Keratinocyte (primary cell): Measurements from ENCODE around the gene HOXD4. TPM values are rescaled to one million over a fixed set of nuclear protein-coding genes. Genes with fewer than 3 reads are reported as not detected.

Experiments used
- DNase-seq: peaks from one replicate; pipeline ENCODE4 v3.0.0-alpha.2; 2011; ENCODE audit warnings: low read depth, missing footprints, low spot score
- FAIRE-seq: peaks from 2 replicates; lab custom pipeline; 2011; peaks lifted over from hg19 to GRCh38; lab: Jason Lieb, UNC
- H2AFZ ChIP-seq: 2 replicates; pipeline ENCODE4 v1.6.0; 2012; ENCODE audit warnings: low read length, control low read depth, inconsistent platforms; ENCODE audit not compliant: control insufficient read depth
- H3K27ac ChIP-seq: 2 replicates; pipeline ENCODE4 v1.5.1; 2011; ENCODE audit warnings: low read length; ENCODE audit not compliant: control insufficient read depth, insufficient read depth
- H3K27me3 ChIP-seq: 3 replicates; pipeline ENCODE4 v1.6.0; 2011; ENCODE audit warnings: low read length; ENCODE audit not compliant: control insufficient read depth, insufficient read depth; ENCODE audit errors: extremely low read depth
- H3K36me3 ChIP-seq, 2 experiments: 2 replicates in 1 of 2; 3 replicates in 1 of 2; pipeline ENCODE4 v1.5.1; 2011; ENCODE audit warnings: low read length in 2 of 2, mild to moderate bottlenecking in 1 of 2; ENCODE audit not compliant: control insufficient read depth in 2 of 2, insufficient read depth in 2 of 2; ENCODE audit errors: extremely low read depth in 1 of 2
- H3K4me1 ChIP-seq: 3 replicates; pipeline ENCODE4 v1.5.1; 2011; ENCODE audit warnings: low read length; ENCODE audit not compliant: control insufficient read depth, insufficient read depth; ENCODE audit errors: extremely low read depth
- H3K4me2 ChIP-seq: 3 replicates; pipeline ENCODE4 v1.6.0; 2011; ENCODE audit warnings: low read depth, low read length; ENCODE audit not compliant: control insufficient read depth, insufficient read depth; ENCODE audit errors: extremely low read depth
- H3K4me3 ChIP-seq, 3 experiments: fragments of 200-600 bp in 1 of 3; sonication (generic) in 1 of 3; 2 replicates in 2 of 3; 3 replicates in 1 of 3; pipeline ENCODE4 v1.5.1; 2011 to 2016; ENCODE audit warnings: low read length in 3 of 3, mild to moderate bottlenecking in 3 of 3, control low read depth in 2 of 3, inconsistent platforms in 1 of 3, low read depth in 1 of 3, mixed read lengths in 1 of 3, mixed run types in 1 of 3, moderate library complexity in 1 of 3; ENCODE audit not compliant: control insufficient read depth in 2 of 3, insufficient read depth in 2 of 3; ENCODE audit errors: extremely low read depth in 1 of 3
- H3K79me2 ChIP-seq: 2 replicates; pipeline ENCODE4 v1.6.0; 2012; ENCODE audit warnings: low read length; ENCODE audit not compliant: control insufficient read depth, insufficient read depth
- H3K9ac ChIP-seq: 3 replicates; pipeline ENCODE4 v1.6.0; 2011; ENCODE audit warnings: low read length; ENCODE audit not compliant: control insufficient read depth, insufficient read depth; ENCODE audit errors: extremely low read depth
- H3K9me1 ChIP-seq: 3 replicates; pipeline ENCODE4 v1.6.0; 2011; ENCODE audit warnings: low read length; ENCODE audit not compliant: control insufficient read depth, insufficient read depth; ENCODE audit errors: extremely low read depth
- H3K9me3 ChIP-seq: 2 replicates; pipeline ENCODE4 v1.5.1; 2012; ENCODE audit warnings: low read depth, low read length; ENCODE audit not compliant: control insufficient read depth
- H4K20me1 ChIP-seq: 3 replicates; pipeline ENCODE4 v1.6.0; 2011; ENCODE audit warnings: low read length; ENCODE audit not compliant: control insufficient read depth, insufficient read depth; ENCODE audit errors: extremely low read depth
- CTCF ChIP-seq, 3 experiments: IDR thresholded peaks in 1 of 3; conservative IDR thresholded peaks in 1 of 3; optimal IDR thresholded peaks in 1 of 3; 2 replicates in 2 of 3; 3 replicates in 1 of 3; pipeline versions ENCODE3 to v1.5.1; 2011; ENCODE audit warnings: low read length in 3 of 3, mild to moderate bottlenecking in 3 of 3, moderate library complexity in 2 of 3, control low read depth in 1 of 3, inconsistent platforms in 1 of 3; ENCODE audit not compliant: insufficient read depth in 2 of 3; ENCODE audit errors: extremely low read depth in 1 of 3
- EZH2 ChIP-seq: IDR thresholded peaks from one replicate; pipeline ENCODE4 v1.6.1; 2012; ENCODE audit warnings: inconsistent platforms, mild to moderate bottlenecking, low read length, moderate library complexity
- dilution Hi-C: fragments of 300-500 bp; cut with MboI; formaldehyde crosslinking; loops from one replicate; pipeline ENCODE4 v1.7.0; 2020; ENCODE audit warnings: low sequenced_read_pairs; ENCODE audit not compliant: extremely low pct_ligation_motif_present
- polyA plus RNA-seq, 5 experiments: library from polyadenylated mRNA; depleted of rRNA in 3 of 5; stranded (reverse) in 3 of 5; stranded (forward) in 1 of 5; unstranded in 1 of 5; fragments of >200 nt; gene quantifications; 1 replicate in 1 of 5; 2 replicates in 3 of 5; 3 replicates in 1 of 5; pipeline versions ENCODE4 v1.2.1 to v1.2.3, GENCODE V29; 2011 to 2012; ENCODE audit warnings: missing spikeins in 2 of 5, low read depth in 1 of 5, low replicate concordance in 1 of 5

HOXD4 gene
- polyA plus RNA-seq, 1 donor (not counting 4 experiments of a cell fraction or from before 2014, with no cell fraction given) = not detected

GRCh38 chr2:176102309-176102866 lies 49.0 kb upstream of the HOXD4 start:
- dilution Hi-C loops = no loop called here
- H3K4me3 ChIP-seq = no peak overlapping the region
- peaks cover 5% of the 10 kb centered on the region for H3K4me1 ChIP-seq
- H3K9me1 ChIP-seq = no peaks in the 10 kb centered on the region
- DNase-seq (no peak), FAIRE-seq (no peak)
- H3K79me2 ChIP-seq = no peaks in the 10 kb centered on the region
- no peak overlapping the region for H2AFZ ChIP-seq
- H3K9me3 ChIP-seq = no peaks in the 10 kb centered on the region
- no peak overlapping the region for H3K4me2 ChIP-seq
- peaks cover 99% of the 10 kb centered on the region for H3K27me3 ChIP-seq
- peaks cover 3% of the 10 kb centered on the region for H4K20me1 ChIP-seq
- TF ChIP-seq EZH2 (no peak), CTCF (optimal IDR thresholded peaks at IDR 0.05 in 1 of 3, IDR thresholded peaks at IDR 0.05 in 1 of 3, conservative IDR thresholded peaks at IDR 0.05 in 1 of 3; ENCODE audit: extremely low read depth in 1 of 3, insufficient read depth in 2 of 3, low read length in 3 of 3) (no peak)
- no peaks in the 10 kb centered on the region for H3K36me3 ChIP-seq
- H3K9ac ChIP-seq = no peak overlapping the region
- H3K27ac ChIP-seq = no peak overlapping the region

GRCh38 chr2:176103194-176103593 lies 48.2 kb upstream of the HOXD4 start:
- Histone ChIP-seq H3K4me3 (no peak overlapping the region), H3K79me2 (no peaks in the 10 kb centered on the region), H3K4me2 (no peak overlapping the region), H3K4me1 (peaks cover 5% of the 10 kb centered on the region), H3K36me3 (no peaks in the 10 kb centered on the region), H3K27ac (no peak overlapping the region), H3K9ac (no peak overlapping the region), H3K9me3 (no peaks in the 10 kb centered on the region), H4K20me1 (peaks cover 3% of the 10 kb centered on the region), H2AFZ (no peak overlapping the region), H3K9me1 (no peaks in the 10 kb centered on the region), H3K27me3 (peaks cover 95% of the 10 kb centered on the region)
- TF ChIP-seq CTCF (optimal IDR thresholded peaks at IDR 0.05 in 1 of 3, IDR thresholded peaks at IDR 0.05 in 1 of 3, conservative IDR thresholded peaks at IDR 0.05 in 1 of 3; ENCODE audit: extremely low read depth in 1 of 3, insufficient read depth in 2 of 3, low read length in 3 of 3) (no peak), EZH2 (no peak)
- no peak for FAIRE-seq
- no peak for DNase-seq
- dilution Hi-C loops = no loop called here
